Endothelial cell of umbilical vein (primary cell): ENCODE data around the gene FAM227B.

Experiments
- TF ChIP-seq, protein P1 (sequence below): IDR thresholded peaks from 2 replicates; pipeline ENCODE4 v1.6.1; 2011; ENCODE audit not compliant: insufficient read depth, insufficient read length
- TF ChIP-seq, protein P2 (sequence below), 2 donors: IDR thresholded peaks; 1 replicate in 1 of 2; 2 replicates in 1 of 2; pipeline ENCODE4 v1.5.1; 2011; ENCODE audit warnings: low read length in 2 of 2, mild to moderate bottlenecking in 2 of 2, moderate library complexity in 2 of 2, control low read depth in 1 of 2, inconsistent platforms in 1 of 2, low read depth in 1 of 2; ENCODE audit not compliant: insufficient read depth in 1 of 2; ENCODE audit errors: extremely low read depth in 1 of 2

DNA sequence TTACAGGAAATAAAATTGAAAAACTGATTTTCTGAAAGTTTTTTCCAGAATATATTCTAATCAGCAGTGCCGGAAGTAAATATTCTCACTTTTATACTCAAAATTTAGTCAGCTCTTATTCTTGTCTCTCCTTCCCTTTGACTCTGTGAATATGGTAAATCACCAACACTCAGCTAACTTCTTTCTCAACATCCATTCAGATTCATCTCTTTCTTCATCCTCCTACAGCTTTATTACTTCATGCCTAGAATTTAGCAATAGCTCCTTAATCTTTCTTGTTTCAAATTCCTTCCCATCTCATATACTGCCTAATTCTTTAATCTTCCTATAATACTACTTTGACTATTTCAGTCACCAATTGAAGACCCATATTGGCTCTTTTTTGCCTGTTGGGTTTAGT, 129.7 kb downstream of the FAM227B start:
- TF ChIP-seq, protein P1, sequence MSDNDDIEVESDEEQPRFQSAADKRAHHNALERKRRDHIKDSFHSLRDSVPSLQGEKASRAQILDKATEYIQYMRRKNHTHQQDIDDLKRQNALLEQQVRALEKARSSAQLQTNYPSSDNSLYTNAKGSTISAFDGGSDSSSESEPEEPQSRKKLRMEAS: no peak
- TF ChIP-seq, protein P2, sequence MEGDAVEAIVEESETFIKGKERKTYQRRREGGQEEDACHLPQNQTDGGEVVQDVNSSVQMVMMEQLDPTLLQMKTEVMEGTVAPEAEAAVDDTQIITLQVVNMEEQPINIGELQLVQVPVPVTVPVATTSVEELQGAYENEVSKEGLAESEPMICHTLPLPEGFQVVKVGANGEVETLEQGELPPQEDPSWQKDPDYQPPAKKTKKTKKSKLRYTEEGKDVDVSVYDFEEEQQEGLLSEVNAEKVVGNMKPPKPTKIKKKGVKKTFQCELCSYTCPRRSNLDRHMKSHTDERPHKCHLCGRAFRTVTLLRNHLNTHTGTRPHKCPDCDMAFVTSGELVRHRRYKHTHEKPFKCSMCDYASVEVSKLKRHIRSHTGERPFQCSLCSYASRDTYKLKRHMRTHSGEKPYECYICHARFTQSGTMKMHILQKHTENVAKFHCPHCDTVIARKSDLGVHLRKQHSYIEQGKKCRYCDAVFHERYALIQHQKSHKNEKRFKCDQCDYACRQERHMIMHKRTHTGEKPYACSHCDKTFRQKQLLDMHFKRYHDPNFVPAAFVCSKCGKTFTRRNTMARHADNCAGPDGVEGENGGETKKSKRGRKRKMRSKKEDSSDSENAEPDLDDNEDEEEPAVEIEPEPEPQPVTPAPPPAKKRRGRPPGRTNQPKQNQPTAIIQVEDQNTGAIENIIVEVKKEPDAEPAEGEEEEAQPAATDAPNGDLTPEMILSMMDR (IDR thresholded peaks at IDR 0.05; ENCODE audit: extremely low read depth in 1 of 2, insufficient read depth in 1 of 2, low read depth in 1 of 2, low read length in 2 of 2): no peak
